Peyer's patch (tissue), 4 donors: ENCODE results near the gene SLC45A3.

Experiments
- CTCF ChIP-seq, 6 experiments: fragments of 450-650 bp in 4 of 6; fragments of 200-600 bp in 2 of 6; sonication (generic) in 1 of 6; IDR thresholded peaks; one replicate each; pipeline ENCODE4 v1.5.1; 2017 to 2019; ENCODE audit warnings: antibody characterized with exemption in 6 of 6, mild to moderate bottlenecking in 3 of 6, moderate library complexity in 1 of 6
- POLR2A ChIP-seq, 2 donors: fragments of 450-650 bp; IDR thresholded peaks; one replicate each; pipeline ENCODE4 v1.5.1; 2017; ENCODE audit warnings: antibody characterized with exemption in 2 of 2, mild to moderate bottlenecking in 2 of 2, moderate library complexity in 2 of 2

GRCh38 chr1:205711105-205712048 lies 31.1 kb upstream of the SLC45A3 start:
- peak; percentile 77 to 96 (median 90) for TF ChIP-seq CTCF (IDR thresholded peaks at IDR 0.05)
- TF ChIP-seq POLR2A (IDR thresholded peaks at IDR 0.05): no peak
